Fibroblast of mammary gland (primary cell): ENCODE measurements around the gene GNAL.

Source experiments
- DNase-seq: peaks from one replicate; pipeline ENCODE4 v3.0.0-alpha.2; 2010; ENCODE audit warnings: low read depth
- H3K4me3 ChIP-seq: 2 replicates; pipeline ENCODE4 v1.5.1; 2011; ENCODE audit warnings: low read depth, mild to moderate bottlenecking, low read length, moderate library complexity; ENCODE audit not compliant: control insufficient read depth
- TF ChIP-seq, protein P1 (sequence below): conservative IDR thresholded peaks from 2 replicates; pipeline ENCODE4 v1.5.1; 2011; ENCODE audit warnings: low read depth, low read length, inconsistent platforms; ENCODE audit not compliant: control insufficient read depth, insufficient read depth

The GNAL gene

DNA sequence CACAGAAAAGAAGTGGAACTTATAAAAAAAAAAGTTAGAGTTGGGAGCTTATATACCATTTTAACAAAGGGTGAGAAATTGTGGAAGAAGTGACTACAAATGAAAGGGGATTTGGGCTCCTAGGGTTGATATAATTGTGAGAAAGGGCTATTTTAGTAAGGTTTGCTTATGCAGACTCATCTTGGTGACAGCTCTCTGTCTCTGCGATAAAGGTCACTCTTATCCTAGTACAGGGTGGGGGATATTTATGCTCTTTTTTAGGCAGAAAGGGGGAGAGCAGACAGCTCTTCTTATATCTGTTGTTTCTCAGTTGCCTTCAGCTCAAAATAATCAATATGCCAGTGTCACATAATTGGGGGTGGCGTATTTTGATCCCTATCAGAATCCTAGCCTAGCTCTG is 130.9 kb downstream of the GNAL start:
- TF ChIP-seq, protein P1, sequence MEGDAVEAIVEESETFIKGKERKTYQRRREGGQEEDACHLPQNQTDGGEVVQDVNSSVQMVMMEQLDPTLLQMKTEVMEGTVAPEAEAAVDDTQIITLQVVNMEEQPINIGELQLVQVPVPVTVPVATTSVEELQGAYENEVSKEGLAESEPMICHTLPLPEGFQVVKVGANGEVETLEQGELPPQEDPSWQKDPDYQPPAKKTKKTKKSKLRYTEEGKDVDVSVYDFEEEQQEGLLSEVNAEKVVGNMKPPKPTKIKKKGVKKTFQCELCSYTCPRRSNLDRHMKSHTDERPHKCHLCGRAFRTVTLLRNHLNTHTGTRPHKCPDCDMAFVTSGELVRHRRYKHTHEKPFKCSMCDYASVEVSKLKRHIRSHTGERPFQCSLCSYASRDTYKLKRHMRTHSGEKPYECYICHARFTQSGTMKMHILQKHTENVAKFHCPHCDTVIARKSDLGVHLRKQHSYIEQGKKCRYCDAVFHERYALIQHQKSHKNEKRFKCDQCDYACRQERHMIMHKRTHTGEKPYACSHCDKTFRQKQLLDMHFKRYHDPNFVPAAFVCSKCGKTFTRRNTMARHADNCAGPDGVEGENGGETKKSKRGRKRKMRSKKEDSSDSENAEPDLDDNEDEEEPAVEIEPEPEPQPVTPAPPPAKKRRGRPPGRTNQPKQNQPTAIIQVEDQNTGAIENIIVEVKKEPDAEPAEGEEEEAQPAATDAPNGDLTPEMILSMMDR, result no peak
- no peak overlapping the region for H3K4me3 ChIP-seq
- no peak for DNase-seq

DNA sequence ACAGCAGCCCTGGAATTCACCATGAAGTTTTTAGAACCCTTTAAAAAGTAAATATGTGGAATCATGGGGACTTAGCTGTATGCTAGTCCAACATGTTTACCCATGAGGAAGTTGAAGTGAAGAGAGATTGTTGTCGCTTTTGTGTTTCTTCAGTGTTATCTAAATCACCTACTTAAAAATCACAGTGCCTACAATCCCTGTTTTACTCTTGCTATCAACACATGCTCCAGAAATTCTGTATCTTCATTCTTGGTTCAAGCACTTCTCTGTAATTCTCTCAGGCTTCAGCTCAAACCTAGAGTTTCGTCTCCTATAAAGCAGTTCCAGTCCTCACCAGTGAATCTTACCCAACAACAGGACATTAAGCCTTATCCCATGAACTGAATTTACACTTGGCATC is 131.6 kb downstream of the GNAL start:
- H3K4me3 ChIP-seq, result no peak overlapping the region
- no peak for DNase-seq
- TF ChIP-seq, protein P1, result no peak

DNA sequence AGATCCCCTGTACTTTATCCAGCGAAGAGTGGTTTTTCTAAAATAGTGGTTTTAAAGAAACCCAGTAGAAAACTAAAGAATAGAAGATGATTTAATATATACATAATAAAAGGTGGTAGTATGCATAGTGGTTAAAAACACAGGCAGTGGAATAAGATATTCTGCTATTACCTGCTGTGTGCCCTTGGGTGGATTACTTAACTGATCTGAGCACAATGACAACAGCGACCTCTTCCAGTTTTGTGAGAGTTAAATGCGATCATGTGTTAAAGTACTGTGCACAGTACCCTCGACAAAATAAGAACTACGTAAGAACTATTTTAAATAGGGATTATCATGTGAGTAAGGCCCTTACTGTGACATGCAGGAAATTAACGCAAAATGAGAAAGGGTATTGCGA is 132.1 kb downstream of the GNAL start:
- no peak overlapping the region for H3K4me3 ChIP-seq
- DNase-seq, result no peak
- TF ChIP-seq, protein P1, result no peak

DNA sequence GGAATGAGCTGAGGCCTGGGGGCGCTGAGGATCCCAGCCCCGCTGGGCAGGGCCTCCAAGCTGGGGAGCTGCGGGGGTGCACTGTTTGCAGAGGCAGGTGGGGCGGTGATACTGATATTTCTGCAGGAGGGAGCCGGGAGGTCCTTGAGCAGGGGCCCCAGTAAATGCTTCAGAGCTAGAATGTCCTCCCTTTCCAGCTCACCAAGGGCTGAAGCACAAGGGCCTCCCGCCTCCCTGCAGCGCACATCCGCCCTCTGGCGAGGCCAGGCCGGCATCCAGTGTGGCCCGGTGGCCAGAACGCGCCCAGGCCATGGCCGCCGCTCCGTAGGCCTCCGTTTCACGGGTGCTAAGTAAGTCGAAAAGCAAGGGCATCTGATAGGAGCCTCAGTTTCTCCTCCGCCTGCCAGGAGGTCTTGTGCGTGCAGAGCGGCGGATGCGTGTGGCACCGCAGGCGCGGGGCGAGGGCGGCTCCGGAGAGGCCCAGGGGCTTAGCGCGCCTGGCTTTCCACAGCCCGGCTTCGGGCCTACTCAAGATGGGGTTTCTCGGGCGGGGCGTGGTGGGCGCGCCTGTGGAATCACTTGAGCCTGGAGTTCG is 132.7 kb downstream of the GNAL start:
- no peak for DNase-seq
- TF ChIP-seq, protein P1, result no peak
- no peak overlapping the region for H3K4me3 ChIP-seq

DNA sequence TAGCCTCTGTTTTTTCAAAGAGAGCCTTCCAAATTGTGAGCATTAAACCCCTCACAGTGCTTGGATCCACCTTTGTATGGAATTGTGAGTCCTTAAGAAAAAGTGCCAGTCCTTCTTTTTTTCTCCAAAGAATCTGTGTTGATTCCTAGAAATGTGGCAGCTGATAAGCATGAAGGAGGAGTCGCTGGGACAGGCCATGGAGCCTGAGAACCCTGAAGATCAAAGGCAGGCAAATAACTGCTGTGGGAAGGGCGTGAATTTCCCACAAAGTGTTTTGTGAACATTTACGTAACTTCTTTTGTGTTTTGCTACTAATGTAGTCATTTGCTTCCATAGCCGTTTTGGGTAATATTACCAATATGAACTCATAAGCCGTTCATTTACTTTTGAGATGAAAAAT is 134.5 kb downstream of the GNAL start:
- DNase-seq, result no peak
- no peak overlapping the region for H3K4me3 ChIP-seq
- TF ChIP-seq, protein P1, result no peak

DNA sequence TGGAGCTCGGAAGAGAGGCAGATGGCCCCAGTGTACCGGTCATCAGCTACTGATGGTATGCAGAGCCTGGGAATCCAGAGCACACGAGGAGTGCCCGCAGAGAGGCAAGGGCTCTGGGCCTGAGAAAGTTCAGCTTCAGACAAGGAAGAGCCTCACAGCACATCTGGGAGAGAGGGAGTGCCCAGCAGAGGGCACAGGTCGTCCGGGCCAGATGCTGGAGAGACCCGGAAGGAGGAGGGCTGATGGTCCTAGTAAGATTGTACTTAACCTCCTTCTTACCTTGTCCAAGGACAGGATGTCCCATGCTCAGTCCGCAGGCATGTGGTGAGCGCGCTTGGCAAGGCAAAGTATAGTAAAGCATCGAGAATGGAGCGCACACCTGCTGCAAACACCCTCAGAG is 137.8 kb downstream of the GNAL start:
- DNase-seq, result no peak
- no peak overlapping the region for H3K4me3 ChIP-seq
- TF ChIP-seq, protein P1, result no peak

DNA sequence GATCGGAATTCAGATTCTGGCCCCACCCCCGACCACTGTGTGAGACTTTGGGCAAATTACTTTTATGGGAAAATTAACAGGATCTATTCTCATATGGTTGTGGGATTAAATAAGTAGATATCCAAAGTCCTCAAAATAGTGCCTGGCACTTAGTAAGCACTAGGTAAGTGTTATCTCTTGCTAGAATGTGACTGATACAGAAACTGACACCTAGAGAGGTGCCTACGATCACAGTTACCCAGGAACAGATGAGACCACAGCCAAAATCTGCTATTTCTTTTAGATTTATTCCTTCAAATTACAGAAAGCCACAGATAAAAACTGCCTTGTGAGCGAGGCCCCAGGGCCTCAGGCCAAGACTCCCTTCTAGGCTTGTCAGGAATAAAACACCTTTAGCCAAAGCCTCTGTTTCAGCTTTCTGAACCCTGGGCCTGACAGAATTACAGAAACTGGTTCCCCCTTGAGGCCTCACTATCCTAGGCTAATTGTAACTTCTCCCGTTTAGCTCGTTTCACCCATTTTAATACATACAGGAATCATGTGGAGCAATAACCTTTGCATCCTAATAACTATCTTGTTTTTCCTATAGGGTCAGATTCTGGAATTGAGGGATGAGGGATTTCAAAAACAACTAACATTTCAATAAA is 139.8 kb downstream of the GNAL start:
- no peak for DNase-seq
- TF ChIP-seq, protein P1, result no peak
- no peak overlapping the region for H3K4me3 ChIP-seq
